K562 (cell line): ENCODE results near the gene FSTL1.

Experiments
- CBFA2T3 ChIP-seq: fragments of 450-650 bp; IDR thresholded peaks from 2 replicates; pipeline ENCODE4 v1.6.1; 2017
- DNMT1 ChIP-seq: fragments of 450-650 bp; IDR thresholded peaks from 2 replicates; pipeline ENCODE4 v1.6.1; 2016; ENCODE audit warnings: antibody characterized with exemption, mild to moderate bottlenecking
- FOXP1 ChIP-seq: sonication (generic); formaldehyde crosslinking; IDR thresholded peaks from 2 replicates; pipeline ENCODE4 v1.8.0; 2022; ENCODE audit warnings: mild to moderate bottlenecking, missing genetic modification reagents
- POLR2A ChIP-seq: fragments of 450-650 bp; conservative IDR thresholded peaks from 2 replicates; pipeline ENCODE4 v1.6.1; 2016
- SMAD1 ChIP-seq: fragments of 150-350 bp; IDR thresholded peaks from 2 replicates; pipeline ENCODE4 v1.6.1; 2014; ENCODE audit warnings: low read length, low read depth; ENCODE audit not compliant: partially characterized antibody
- TAF9B ChIP-seq: fragments of 450-650 bp; IDR thresholded peaks from 2 replicates; pipeline ENCODE4 v1.6.1; 2018; ENCODE audit warnings: mild to moderate bottlenecking; ENCODE audit not compliant: partially characterized antibody
- TF ChIP-seq, protein P1 (sequence below), 3 experiments: IDR thresholded peaks in 2 of 3; conservative IDR thresholded peaks in 1 of 3; 2 replicates each; pipeline ENCODE4 v1.5.1; 2011 to 2012; ENCODE audit warnings: low read length in 3 of 3, mild to moderate bottlenecking in 3 of 3, control low read depth in 2 of 3, improper control_type of control experiment in 1 of 3, inconsistent platforms in 1 of 3, low read depth in 1 of 3, mixed read lengths in 1 of 3, moderate library complexity in 1 of 3; ENCODE audit not compliant: insufficient read depth in 2 of 3
- TF ChIP-seq, protein P2 (sequence below): fragments of 450-650 bp; IDR thresholded peaks from 2 replicates; pipeline ENCODE4 v1.6.1; 2016; ENCODE audit warnings: antibody characterized with exemption

- TF ChIP-seq, protein P1, sequence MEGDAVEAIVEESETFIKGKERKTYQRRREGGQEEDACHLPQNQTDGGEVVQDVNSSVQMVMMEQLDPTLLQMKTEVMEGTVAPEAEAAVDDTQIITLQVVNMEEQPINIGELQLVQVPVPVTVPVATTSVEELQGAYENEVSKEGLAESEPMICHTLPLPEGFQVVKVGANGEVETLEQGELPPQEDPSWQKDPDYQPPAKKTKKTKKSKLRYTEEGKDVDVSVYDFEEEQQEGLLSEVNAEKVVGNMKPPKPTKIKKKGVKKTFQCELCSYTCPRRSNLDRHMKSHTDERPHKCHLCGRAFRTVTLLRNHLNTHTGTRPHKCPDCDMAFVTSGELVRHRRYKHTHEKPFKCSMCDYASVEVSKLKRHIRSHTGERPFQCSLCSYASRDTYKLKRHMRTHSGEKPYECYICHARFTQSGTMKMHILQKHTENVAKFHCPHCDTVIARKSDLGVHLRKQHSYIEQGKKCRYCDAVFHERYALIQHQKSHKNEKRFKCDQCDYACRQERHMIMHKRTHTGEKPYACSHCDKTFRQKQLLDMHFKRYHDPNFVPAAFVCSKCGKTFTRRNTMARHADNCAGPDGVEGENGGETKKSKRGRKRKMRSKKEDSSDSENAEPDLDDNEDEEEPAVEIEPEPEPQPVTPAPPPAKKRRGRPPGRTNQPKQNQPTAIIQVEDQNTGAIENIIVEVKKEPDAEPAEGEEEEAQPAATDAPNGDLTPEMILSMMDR (IDR thresholded peaks at IDR 0.05 in 2 of 3, conservative IDR thresholded peaks at IDR 0.05 in 1 of 3; ENCODE audit: insufficient read depth in 2 of 3, low read depth in 1 of 3, low read length in 3 of 3), result no peak
- TF ChIP-seq SMAD1 (no peak), DNMT1 (no peak), POLR2A (no peak), TAF9B (no peak), CBFA2T3 (no peak), FOXP1 (no peak)
- TF ChIP-seq, protein P2, sequence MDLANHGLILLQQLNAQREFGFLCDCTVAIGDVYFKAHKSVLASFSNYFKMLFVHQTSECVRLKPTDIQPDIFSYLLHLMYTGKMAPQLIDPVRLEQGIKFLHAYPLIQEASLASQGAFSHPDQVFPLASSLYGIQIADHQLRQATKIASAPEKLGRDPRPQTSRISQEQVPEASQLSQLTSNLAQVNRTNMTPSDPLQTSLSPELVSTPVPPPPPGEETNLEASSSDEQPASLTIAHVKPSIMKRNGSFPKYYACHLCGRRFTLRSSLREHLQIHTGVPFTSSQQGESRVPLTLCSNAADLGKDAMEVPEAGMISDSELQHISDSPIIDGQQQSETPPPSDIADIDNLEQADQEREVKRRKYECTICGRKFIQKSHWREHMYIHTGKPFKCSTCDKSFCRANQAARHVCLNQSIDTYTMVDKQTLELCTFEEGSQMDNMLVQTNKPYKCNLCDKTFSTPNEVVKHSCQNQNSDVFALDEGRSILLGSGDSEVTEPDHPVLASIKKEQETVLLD, result no peak
Measured at GRCh38 chr3:120415756-120416155, 35.0 kb downstream of the FSTL1 start.
